Stimulated activated CD4-positive, alpha-beta T cell treated with anti-CD3 and anti-CD28 coated beads, Interleukin-4, amount 100 ng/mL, for 1 hour (primary cell): ENCODE results near the gene CCT5.

ENCODE experiments used
- DNase-seq: peaks from one replicate; pipeline ENCODE4 v3.0.0-alpha.2; 2020

Gene CCT5

GRCh38 chr5:10249948-10250805 is at the start of gene CCT5:
Gene CCT5, plus strand, starts transcription at chr5:10250280. Its CDS starts 61 bp downstream, at chr5:10250341.
- DNase-seq = peak; percentile 85

- no peak for DNase-seq
These were observed 48.7 kb upstream of the CCT5 start for GRCh38 chr5:10201223-10201868.

GRCh38 chr5:10202089-10202910 is 47.8 kb upstream of the CCT5 start:
- DNase-seq = no peak

GRCh38 chr5:10209004-10209403 is 41.1 kb upstream of the CCT5 start:
- no peak for DNase-seq

- no peak for DNase-seq
These were observed 36.8 kb upstream of the CCT5 start for GRCh38 chr5:10213316-10213715.

- no peak for DNase-seq
These were observed 36.0 kb upstream of the CCT5 start for GRCh38 chr5:10214041-10214440.

GRCh38 chr5:10215366-10215765 is 34.7 kb upstream of the CCT5 start:
- no peak for DNase-seq

- DNase-seq = no peak
These were observed 34.0 kb upstream of the CCT5 start for GRCh38 chr5:10216107-10216506.

- DNase-seq = no peak
These were observed 31.4 kb upstream of the CCT5 start for GRCh38 chr5:10218658-10219057.

- no peak for DNase-seq
These were observed 31.0 kb upstream of the CCT5 start for GRCh38 chr5:10219068-10219467.

- no peak for DNase-seq
These were observed 29.8 kb upstream of the CCT5 start for GRCh38 chr5:10220248-10220647.

GRCh38 chr5:10222326-10222725 is 27.8 kb upstream of the CCT5 start:
- DNase-seq = no peak

GRCh38 chr5:10227379-10227778 is 22.7 kb upstream of the CCT5 start:
- no peak for DNase-seq

- DNase-seq = no peak
These were observed 21.8 kb upstream of the CCT5 start for GRCh38 chr5:10228288-10228687.

GRCh38 chr5:10229306-10230048 is 20.6 kb upstream of the CCT5 start:
- no peak for DNase-seq

GRCh38 chr5:10232386-10232785 is 17.7 kb upstream of the CCT5 start:
- DNase-seq = no peak

GRCh38 chr5:10233011-10233410 is 17.1 kb upstream of the CCT5 start:
- no peak for DNase-seq

GRCh38 chr5:10233505-10233904 is 16.6 kb upstream of the CCT5 start:
- no peak for DNase-seq

- no peak for DNase-seq
These were observed 14.7 kb upstream of the CCT5 start for GRCh38 chr5:10235350-10235749.

GRCh38 chr5:10243660-10244240 is 6.3 kb upstream of the CCT5 start:
- no peak for DNase-seq

GRCh38 chr5:10244342-10244944 is 5.6 kb upstream of the CCT5 start:
- DNase-seq = no peak

- no peak for DNase-seq
These were observed 3.3 kb upstream of the CCT5 start for GRCh38 chr5:10246761-10247160.
